HG02678 (cell line): ENCODE data around the gene IRF8.

Experiments
- ATAC-seq: cut with Tn5 transposase; IDR thresholded peaks from one replicate; pipeline ENCODE4 v1.9.1; 2021; ENCODE audit warnings: mild to moderate bottlenecking, moderate library complexity; ENCODE audit not compliant: unreplicated experiment

The IRF8 gene

GRCh38 chr16:85955566-85955965 lies 56.6 kb downstream of the IRF8 start:
- no peak for ATAC-seq

- ATAC-seq, result no peak
These were observed 57.5 kb downstream of the IRF8 start for GRCh38 chr16:85956426-85956825.

DNA sequence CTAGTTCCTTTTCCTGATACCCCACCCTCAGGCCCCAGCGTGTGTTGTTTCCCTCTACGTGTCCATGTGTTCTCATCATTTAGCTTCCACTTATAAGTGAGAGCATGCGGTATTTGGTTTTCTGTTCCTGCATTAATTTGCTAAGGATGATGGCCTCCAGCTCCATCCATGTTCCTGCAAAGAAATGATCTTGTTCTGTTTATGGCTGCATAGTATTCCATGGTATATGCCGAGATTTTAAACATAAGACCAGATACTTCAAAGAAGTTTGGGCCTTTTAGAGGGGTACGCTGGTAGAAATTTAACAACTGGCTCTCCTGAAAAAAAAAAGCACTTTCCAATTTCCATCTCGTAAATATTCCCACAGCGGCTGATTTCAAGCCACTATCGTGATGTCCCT lies 59.8 kb downstream of the IRF8 start:
- ATAC-seq, result no peak

DNA sequence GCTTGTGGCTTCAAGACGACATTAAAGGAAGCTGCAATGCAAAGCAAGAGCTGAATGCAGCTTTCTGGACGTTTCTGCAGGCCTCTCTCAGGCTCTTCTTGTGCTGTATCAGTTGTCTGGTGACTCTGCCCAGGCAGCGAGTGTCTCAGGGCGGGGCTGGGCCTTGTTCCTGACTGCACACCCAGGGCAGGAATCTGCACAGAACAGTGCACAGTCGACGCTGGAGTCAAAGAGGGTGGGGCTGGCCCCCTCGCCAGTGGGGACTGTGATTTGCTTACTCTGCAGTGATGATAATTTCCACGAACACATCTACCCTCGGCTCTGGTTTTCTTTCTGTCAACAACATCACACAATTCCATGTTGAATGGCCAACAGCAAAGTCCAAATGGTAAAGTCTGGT lies 60.7 kb downstream of the IRF8 start:
- no peak for ATAC-seq

GRCh38 chr16:85960486-85961046 lies 61.6 kb downstream of the IRF8 start:
- ATAC-seq, result no peak

DNA sequence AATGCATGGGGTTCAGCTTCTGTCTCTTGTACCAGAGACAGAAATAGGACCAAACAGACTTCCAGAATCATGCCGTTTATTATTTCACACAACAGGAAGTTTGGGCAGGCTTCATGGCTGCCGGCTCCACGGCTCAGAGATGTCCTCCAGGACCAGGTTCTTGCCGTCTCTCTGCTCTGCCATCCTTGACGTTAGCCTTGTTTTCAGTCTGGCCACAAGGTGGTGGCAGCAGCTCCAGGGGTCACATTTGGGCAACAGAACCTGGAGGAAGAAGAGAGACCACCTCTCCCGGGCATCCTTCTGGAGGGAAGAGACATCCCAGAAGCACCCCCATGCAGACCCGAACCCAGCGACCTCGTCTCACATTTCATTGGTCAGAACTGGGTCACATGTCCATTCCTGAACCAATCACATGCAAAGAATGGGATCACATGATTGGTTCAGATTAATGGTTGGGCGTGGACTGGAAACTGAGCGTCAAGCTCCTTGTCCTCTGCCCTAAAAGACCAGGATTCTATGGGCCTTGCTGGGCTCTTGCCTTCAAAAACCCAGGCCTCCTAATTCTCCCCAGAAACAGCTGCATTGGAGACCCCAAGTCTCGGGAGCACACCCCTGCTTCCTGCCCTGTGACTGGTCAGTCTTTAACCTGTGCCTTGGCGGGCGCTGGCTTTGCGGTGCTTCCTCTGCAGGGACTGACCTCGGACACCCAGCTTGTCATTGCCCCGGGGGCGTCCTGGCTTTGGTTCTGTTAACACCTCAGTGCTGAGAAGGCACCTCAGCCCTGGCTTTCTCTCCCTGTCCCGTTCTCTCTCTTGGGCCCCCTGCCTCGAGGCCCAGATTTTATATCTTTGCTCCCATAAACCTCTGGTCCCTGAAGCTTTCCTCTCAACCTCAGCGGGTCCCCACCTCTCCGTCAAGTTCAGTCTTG lies 63.3 kb downstream of the IRF8 start:
- ATAC-seq, result no peak

GRCh38 chr16:85963753-85964285 lies 64.9 kb downstream of the IRF8 start:
- ATAC-seq, result no peak

DNA sequence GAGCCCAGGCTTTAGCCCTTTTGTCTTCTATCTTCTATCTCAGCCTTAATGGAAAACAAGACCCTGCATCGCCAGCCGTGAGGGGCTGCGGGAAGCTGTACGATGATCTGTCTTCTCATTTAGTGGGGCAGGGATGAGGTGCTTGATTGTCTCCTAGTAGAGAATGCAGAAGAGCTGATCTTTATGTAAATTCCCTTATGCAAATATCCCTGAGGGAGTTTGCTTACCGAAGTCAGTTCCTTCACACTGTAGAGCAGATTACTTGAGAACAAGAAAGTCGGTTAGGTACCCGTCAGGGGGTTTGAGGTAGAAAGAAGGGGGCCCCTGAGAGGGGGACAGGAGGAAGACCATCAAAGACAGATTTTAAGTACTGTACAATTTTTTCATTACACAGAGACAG lies 66.2 kb downstream of the IRF8 start:
- no peak for ATAC-seq

DNA sequence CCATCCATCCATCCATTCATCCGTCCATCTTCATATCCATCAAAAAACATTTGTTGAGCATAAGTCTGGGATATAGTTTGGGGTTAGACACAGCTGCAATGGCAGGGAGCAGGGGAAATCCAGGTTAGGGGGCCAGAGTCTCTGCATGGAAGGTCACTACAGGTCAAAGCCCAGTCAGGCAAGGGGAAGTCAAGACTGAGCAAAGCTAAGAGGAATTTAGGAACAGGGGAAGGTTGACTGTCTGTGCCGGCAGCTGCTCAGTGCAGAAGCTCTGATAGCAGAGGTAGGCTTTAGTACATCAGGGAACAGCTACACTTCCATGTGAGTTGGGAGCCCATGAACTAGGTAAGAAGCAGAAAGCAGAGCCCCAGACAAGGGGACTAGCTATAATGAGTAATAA lies 68.1 kb downstream of the IRF8 start:
- no peak for ATAC-seq

DNA sequence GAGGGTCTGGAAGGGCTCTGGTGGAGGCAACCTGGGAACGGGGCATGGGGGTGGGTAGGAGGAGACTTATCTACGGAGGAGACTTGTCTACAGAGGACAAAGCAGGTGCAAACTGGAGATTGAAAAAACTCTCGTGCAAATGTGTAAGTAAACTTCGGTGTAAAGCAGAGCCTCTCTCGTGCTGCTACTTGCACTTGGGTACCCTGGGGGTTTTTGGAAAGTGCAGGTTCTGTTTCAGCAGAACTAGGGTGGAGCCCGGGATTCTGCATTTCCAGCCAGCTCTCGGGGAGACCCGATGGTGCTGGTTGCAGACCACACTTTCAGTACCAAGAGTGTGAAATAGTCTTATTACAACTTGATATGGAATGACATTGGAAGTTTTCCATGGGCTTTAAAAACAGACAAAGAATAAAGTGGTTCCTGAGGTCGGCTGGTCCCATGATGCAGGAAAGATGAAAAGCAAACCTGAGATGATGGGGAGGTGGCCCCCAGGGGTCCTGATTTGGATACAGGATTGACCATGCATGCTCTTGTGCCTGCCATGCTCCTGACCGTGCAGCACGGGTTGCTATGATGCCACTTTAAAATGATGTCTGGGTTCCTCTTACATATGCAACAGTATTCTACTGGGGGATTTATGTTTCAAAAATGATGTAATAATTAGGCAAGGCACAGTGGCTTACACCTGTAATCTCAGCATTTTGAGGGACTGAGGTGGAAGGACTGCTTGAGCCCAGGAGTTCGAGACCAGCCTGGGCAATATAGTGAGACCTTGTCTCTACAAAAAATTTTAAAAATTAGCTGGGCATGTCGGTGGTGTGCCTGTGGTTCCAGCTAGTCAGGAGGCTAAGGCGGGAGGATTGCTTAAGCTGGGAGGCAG lies 69.3 kb downstream of the IRF8 start:
- no peak for ATAC-seq

- no peak for ATAC-seq
These were observed 70.2 kb downstream of the IRF8 start for GRCh38 chr16:85969159-85969558.

GRCh38 chr16:85969591-85969990 lies 70.6 kb downstream of the IRF8 start:
- no peak for ATAC-seq

- no peak for ATAC-seq
These were observed 71.2 kb downstream of the IRF8 start for GRCh38 chr16:85970016-85970733.

GRCh38 chr16:85970738-85971137 lies 71.8 kb downstream of the IRF8 start:
- no peak for ATAC-seq
